RKO (cell line): ENCODE measurements around the gene LRWD1.
"Not testable (repeated sequence)": the region's sequence is repeated elsewhere in the genome, so short reads cannot be mapped to it uniquely, and the experiment has no call there.

Experiments
- DNase-seq: peaks from one replicate; pipeline ENCODE4 v3.0.0-alpha.2; 2016; ENCODE audit warnings: low spot score

LRWD1 gene

DNA sequence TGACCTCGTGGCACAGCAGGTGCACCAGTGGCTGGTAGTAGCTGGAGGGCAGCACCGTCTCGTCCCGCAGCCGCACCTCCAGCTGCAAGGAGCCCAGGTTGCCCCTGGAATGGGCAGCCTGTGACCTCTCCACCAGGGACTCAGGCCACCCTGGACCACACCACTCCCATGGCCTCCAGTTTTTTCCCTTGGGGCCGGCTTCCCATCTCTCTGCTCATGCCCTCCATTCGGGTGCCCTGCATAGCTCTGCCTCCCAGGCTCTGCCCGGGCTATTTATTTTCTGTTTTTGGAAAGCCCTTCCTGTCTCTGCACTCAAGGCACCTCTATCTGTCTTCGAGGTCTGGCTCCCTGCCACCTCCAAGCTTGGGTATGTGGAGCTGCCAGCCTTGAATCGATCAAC lies 32.1 kb downstream of the LRWD1 start:
- peak; percentile 0 for DNase-seq

DNA sequence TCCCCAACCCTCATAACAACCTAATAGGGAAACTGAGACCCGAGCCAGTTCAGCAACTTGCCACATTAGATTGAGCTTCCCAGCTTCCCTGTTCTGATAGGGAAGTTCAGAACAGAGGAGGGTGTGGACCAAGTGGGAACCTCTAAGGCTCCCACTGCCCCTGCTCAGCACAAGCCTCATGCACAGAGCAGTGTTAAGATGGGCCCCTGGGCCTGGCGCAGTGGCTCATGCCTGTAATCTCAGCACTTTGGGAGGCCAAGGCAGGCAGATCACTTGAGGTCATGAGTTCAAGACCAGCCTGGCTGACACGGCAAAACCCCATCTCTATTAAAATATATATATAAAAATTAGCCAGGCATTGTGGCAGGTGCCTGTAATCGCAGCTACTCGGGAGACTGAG lies 32.5 kb downstream of the LRWD1 start:
- DNase-seq: not testable (repeated sequence)

DNA sequence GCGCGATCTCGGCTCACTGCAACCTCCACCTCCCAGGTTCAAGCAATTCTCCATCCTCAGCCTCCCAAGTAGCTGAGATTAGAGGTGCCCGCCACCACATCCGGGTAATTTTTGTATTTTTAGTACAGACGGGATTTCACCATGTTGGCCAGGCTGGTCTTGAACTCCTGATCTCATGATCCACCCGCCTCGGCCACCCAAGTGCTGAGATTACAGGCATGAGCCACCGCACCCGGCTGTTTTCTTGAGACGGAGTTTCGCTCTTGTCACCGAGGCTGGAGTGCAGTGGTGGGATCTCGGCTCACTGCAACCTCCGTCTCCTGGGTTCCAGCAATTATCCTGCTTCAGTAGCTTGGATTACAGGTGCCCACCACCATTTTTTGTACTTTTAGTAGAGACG lies 33.5 kb downstream of the LRWD1 start:
- not testable (repeated sequence) for DNase-seq

DNA sequence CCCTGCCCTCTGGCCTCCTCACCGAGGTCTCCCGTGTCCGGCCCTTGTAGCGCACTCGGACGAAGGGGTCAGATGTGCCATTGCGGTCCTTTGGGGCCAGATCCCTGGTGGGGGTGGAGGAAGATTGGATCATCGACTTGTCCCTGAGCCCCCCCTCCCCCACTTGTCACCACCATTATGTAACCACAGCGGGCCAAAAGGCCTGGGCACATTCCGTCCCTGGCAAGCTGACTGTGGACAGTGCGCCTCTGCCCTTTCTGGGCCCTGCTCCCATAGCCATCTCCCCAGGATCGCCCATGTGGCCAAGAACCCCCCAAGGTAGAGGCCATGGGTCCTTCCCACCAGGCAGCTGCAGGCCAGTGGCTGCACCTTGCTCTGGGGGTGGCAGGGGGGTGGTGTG lies 38.4 kb downstream of the LRWD1 start:
- not testable (repeated sequence) for DNase-seq

DNA sequence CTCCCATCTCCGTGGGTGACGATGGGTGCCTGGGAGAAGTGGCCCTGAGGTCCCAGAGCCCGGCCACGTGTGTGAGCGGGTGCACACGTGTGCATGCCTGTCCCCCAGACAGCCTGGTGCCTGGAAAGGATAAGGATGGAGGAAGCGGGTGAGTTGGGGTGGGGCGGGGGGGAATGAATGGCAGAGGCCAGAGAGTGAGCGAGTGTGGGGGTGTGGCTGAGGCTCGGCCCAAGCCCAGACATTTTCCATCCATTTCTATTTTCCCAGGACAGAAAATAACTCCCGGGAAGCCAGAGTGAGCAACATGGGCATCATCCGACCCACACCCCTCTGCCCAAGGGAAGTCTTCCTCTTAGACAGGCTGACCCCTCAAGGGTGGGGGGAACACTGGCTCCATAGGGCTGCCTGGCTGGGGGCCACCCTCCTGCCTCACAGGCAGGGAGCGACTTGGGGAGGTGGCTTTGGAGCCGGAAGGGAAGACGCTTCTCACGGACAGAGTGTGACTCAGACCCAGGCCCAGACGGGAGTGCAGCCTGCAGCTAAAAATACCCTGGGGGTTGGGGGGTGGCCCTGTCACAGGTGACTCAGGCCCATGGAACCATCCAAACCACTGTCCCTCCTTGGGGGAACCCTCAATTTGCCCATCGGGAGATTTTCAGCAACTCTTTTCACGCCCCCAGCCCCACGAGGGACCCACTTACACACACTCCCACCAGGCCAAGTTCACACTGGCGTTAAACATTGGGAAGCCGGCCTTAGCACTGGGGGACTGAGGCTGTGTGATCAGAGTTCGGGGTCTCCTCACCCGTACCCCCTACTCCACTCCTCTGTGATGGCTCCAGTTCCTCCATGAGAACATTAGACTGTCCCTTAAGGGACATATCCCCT lies 40.8 kb downstream of the LRWD1 start:
- DNase-seq: not testable (repeated sequence)

DNA sequence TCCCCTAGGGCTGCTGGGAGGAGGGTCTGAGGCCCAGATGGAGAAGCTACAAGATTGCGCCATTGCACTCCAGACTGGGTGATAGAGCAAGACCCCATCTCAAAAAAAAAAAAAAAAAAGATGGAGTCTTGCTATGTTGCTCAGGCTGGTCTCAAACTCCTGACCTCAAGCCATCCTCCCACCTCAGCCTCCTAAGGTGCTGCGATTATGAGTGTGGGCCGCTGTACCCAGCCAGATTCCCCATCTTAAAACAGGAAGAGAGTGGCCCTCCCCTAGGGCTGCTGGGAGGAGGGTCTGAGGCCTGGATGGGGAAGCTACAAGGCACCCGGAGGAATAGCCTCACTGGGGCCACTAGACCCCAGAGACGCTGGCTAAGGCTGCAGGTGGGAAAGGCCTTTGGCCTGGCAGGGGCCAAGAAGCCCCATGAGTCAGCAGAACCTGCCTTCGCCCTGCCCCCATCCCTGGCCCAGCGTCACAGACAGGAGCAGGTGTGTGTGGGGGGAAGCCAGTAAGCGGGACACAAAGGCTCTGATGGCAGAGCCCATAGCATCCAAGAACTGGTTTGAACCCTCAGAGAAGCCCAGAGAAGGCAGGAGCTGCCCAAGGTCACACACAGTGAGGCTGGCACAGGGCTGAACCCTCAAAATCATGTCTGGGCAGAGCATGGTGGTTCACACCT lies 42.8 kb downstream of the LRWD1 start:
- DNase-seq: not testable (repeated sequence)

DNA sequence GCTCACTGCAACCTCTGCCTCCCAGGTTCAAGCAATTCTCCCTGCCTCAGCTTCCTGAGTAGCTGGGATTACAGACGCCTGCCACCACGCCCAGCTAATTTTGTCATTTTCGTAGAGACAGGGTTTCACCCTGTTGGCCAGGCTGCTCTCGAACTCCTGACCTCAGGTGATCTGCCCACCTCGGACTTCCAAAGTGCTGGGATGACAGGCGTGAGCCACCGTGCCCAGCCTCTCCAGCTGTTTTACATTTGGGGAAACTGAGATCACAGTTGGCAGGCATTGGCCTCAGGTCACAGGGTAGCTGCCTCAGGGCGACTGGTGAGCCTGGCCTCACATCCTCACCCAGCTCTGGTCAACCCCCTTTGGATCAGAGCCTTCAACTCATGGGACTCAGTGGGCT lies 45.8 kb downstream of the LRWD1 start:
- DNase-seq: not testable (repeated sequence)

DNA sequence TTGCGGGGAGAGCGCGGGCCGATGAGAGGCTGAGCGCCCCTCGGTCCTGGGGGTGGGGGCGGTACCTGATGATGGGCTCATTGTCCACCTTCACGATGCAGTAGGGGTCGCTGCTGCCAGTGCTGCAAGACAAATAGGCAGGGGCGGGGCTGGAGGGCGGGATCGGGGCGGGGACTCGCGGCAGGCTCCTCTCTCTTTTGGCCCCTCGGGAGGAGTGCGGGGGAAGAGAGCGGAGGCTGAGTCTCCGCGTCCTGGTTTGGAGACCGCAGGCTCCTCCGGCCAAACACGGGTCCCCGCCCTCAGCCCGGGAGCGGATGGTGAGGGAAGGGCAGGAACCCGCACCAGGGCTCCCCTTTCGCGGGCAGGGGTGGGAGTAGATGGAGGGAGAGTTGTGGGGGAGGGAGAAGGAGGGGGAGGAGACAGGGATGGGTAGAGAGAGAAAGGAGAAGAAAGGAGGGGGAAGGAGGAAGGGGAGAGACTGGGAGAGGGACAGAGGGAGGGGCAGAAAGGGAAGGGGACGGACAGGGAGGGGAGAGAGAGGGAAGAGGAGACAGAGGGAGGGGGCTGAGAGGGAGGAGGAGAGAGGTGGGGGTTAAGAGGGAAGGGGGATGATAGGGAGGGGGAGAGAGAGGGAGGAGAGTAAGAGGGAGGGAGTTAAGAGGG lies 47.2 kb downstream of the LRWD1 start:
- not testable (repeated sequence) for DNase-seq

DNA sequence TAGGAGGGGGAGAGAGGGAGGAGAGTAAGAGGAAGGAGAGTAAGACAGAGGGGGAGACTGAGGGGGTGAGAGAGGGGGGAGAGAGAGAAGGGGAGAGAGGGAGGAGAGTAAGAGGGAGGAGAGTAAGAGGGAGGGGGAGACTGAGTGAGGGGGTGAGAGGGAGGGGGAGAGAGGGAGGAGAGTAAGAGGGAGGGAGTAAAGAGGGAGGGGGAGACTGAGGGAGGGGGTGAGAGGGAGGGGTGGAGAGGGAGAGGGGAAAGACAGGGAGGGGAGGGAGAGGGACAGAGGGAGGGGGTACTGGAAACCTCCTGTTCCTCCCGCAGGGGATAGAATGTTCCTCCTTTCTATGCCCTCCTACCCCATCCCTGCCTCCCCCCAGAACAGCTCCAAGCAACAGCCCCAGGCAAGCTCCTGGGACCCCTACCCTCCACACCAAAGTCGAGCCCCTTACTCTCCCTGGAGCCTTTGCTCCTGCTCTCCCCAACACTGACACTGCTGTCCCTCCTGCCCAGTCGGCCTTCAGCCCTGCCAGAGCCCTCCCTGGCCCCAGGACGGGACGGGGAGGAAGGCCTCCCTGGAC lies 47.9 kb downstream of the LRWD1 start:
- DNase-seq: peak; percentile 0

DNA sequence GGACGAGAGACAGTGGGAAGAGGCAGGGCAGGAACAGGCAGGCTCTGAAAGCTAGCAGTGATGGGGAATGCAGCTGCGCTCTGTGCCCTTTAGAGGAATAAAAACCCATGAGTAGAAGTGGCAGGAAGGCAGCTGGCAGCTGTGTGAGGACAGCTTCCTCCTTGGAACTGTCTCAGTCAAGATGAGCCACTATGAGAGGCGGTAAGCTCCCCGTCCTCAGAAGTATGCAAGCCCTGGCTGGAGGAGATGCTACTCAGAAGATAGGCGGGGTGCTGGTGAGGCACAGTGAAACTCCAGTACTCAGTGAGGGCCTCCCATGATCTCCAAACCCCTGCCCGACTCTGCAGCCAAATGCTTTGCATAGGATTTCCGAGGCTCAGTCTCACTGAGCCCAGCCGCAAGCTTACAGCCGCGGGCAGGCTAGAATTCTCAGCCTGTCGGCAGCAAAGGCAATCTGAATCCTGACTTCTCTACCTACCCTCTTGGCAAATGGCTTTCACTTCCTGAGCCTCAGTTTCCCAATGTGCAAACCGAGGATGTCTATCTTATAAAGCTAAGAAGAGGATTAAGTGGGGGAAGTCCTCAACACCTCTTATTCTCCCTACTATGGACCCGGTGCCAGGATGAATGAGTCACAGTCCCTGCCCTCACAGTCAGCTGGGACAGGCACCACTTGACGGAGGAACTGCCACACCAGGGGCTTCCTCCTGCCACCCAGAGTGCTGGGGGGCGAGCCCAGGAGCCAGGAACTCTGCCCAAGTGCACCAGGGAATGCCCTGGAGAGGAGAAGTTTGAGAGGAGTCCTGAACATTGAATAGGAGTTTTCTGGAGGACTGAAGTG lies 50.3 kb downstream of the LRWD1 start:
- DNase-seq: not testable (repeated sequence)

DNA sequence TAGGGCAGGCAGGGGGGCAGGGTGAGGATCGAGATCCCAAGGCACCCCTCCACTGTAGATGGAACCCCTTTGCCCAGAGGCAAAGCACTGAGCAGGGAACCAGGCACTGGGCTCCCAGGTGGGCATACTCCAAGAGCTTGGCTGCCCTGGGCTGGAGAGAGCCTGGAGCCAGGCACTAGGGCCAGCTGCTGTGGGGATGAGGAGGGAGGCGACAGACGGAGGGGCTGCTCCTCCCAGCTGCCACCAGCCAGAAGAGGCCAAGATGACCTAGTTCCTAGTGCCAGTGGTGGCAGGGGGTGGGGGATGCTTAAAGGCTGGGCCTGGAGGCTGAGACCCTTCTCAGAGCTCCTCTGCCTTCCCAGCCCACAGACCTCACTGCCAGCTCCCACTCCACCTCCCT lies 51.1 kb downstream of the LRWD1 start:
- not testable (repeated sequence) for DNase-seq

DNA sequence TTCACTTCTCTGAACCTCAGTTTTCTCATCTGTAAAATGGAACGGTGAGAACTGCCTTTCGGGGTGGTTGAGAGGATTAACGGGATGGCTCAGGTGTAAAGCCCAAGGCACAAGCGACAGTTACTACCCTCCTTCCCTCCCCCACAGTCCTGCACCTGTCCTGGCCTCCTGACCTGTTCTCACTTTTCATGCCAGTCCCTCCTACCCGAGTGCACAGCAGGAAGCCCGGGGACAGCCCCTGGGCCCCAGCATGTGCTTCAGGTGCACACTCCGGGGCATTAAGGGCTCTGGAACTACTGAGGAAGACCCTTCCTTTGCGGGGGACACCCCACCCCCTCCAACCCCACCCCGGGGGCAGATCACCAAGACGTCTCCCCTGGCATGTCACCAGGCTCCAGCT lies 52.2 kb downstream of the LRWD1 start:
- DNase-seq: not testable (repeated sequence)

DNA sequence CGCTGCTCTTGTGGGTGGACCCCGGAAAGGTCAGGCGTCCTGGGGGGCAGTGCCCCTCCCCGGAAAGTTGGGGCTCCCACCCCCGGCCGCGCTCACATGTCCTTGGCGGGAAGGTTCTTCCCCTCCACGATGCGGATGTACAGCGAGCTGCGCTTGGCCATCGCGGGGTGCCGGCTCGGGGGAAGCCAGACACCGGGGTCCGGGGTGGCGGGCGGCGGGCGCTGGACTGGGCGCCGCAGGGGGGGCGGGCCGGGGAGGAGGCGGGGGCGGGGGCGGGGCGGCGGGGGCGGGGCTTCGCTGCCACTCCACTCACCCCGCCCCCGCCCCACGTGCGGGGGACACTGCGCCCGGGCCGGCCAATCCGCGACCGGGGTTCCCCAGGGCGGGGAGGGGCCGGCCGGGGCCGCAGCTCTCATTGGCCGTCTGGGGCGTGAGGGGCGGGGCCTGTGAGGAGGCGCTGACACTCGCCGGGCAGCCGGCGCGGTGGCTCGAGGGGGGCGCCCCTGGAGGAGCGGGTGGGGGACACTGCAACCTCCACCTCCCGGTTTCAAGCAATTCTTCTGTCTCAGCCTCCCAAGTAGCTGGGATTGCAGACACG lies 52.9 kb downstream of the LRWD1 start, which contains the start of gene RASA4B:
TSS of gene RASA4B (minus strand) at position 228 of the 598 bp plus-strand sequence. CDS start at position 161, 67 bp downstream.
- DNase-seq: not testable (repeated sequence)

DNA sequence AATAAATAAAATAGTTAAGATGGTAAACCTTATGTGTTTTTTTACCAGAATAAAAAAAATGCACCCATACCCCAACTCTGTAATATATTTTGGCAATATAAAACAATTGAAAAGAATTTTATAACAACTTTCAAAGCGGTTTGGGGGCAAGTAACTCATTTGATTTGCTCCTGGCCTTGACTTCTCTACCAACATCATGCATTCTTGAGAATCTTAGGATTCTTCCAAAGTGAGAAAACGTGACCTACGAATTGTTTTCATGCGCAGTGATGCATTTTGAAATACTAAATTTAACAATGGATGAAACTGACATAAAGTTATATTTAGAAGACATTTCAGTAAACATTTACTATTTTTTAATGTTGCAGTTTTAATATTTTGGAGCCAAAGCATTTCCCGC lies 56.0 kb downstream of the LRWD1 start:
- DNase-seq: not testable (repeated sequence)
